K562 treated with DMSO at 1 percent for 4 hours (cell line): ENCODE data around the gene RAB42. TPM values are rescaled to one million over a fixed set of nuclear protein-coding genes. Genes with fewer than 3 reads are reported as not detected.

ENCODE experiments used
- total RNA-seq: library from RNA; unstranded; fragments of 300-600 nt; gene quantifications from 2 replicates; pipeline ENCODE4 v1.2.3, GENCODE V29; 2022; ENCODE audit not compliant: insufficient read depth

RAB42 gene
- total RNA-seq, result 0.53 and 1.4 TPM in 2 replicates

GRCh38 chr1:28591708-28592320, at the start of gene RAB42:
Gene RAB42, plus strand, starts transcription at chr1:28592265. Its CDS starts 247 bp downstream, at chr1:28592512.

GRCh38 chr1:28552758-28553663, 39.1 kb upstream of the RAB42 start, which contains the start of gene TRNAU1AP:
Gene TRNAU1AP, plus strand, starts transcription at chr1:28553085. Its CDS starts 26 bp downstream, at chr1:28553111.

GRCh38 chr1:28642847-28643635, 51.0 kb downstream of the RAB42 start, which contains the start of gene TAF12:
Gene TAF12, minus strand, starts transcription at chr1:28643067. Its CDS starts 20,986 bp downstream, at chr1:28622081.

Other genes with a start within 250 kb of the RAB42 start
- 21.6 and 30.3 TPM in 2 replicates for gene PHACTR4, start 222.5 kb upstream of the RAB42 start, total RNA-seq
- 239 and 259 TPM in 2 replicates for gene RCC1, start 86.2 kb upstream of the RAB42 start, total RNA-seq
- 27.8 and 34.1 TPM in 2 replicates for gene TRNAU1AP, start 39.2 kb upstream of the RAB42 start, total RNA-seq
- 34.6 and 36.4 TPM in 2 replicates for gene TAF12, start 50.8 kb downstream of the RAB42 start, total RNA-seq
- not detected in 2 replicates for gene RNU11, start 56.3 kb downstream of the RAB42 start, total RNA-seq
- gene GMEB1, start 76.5 kb downstream of the RAB42 start, total RNA-seq, result 7.7 and 11.3 TPM in 2 replicates
- gene YTHDF2, start 144.7 kb downstream of the RAB42 start, total RNA-seq, result 46.1 and 60.5 TPM in 2 replicates
- gene OPRD1, start 219.9 kb downstream of the RAB42 start, total RNA-seq, result 0.12 and 0.15 TPM in 2 replicates